ENCODE data around the gene BACH2. TPM values are rescaled to one million over a fixed set of nuclear protein-coding genes. Genes with fewer than 3 reads are reported as not detected.
A peak's percentile ranks its signal among the peaks of the same experiment; 100 is the strongest.

BACH2 gene
- total and polyA plus RNA-seq, 9 of the 15 experiments (the other 6 are each of a cell fraction or from before 2014, with no cell fraction given): 0.06 to 3.1 (median 0.59) TPM

GRCh38 chr6:90294989-90295853, 1.4 kb downstream of the BACH2 start (continued):
- TF ChIP-seq SAFB (IDR thresholded peaks at IDR 0.05; ENCODE audit: borderline replicate concordance, low read depth, low read length): 0 out of 2 replicates have a peak, but pooled peaks have one; percentile 10

- CTCF ChIA-PET (ENCODE audit: low intra/inter-chr PET ratio): no interaction called here
- H3K4me2 ChIP-seq (ENCODE audit: insufficient read depth, low read length): 0 out of 2 replicates have a peak overlapping the region, but pooled peaks have one; percentile 70
- intact Hi-C loops (cut with micrococcal nuclease): no loop called here
- TF ChIP-seq ZBTB7A (IDR thresholded peaks at IDR 0.05; ENCODE audit: borderline replicate concordance, control insufficient read depth, low read depth, low read length) (no peak), BMI1 (IDR thresholded peaks at IDR 0.05; ENCODE audit: low read length) (0 out of 2 replicates have a peak, but pooled peaks have one; percentile 20), KDM5B (IDR thresholded peaks at IDR 0.05; ENCODE audit: insufficient replicate concordance, low read depth, low read length) (no peak), ARID1B (IDR thresholded peaks at IDR 0.05) (no peak), E2F8 (IDR thresholded peaks at IDR 0.05; ENCODE audit: low read depth, partially characterized antibody) (no peak), NFIX (CRISPR knock-in tag; IDR thresholded peaks at IDR 0.05; ENCODE audit: low read depth) (no peak), ZBTB33 (CRISPR knock-in tag; IDR thresholded peaks at IDR 0.05) (0 out of 2 replicates have a peak, but pooled peaks have one; percentile 47), HDAC3 (IDR thresholded peaks at IDR 0.05; ENCODE audit: borderline replicate concordance, partially characterized antibody) (no peak), ZNF140 (CRISPR knock-in tag; IDR thresholded peaks at IDR 0.05) (no peak), ZFX (CRISPR knock-in tag; IDR thresholded peaks at IDR 0.05) (no peak)
Measured at GRCh38 chr6:90294614-90294988, 2.0 kb downstream of the BACH2 start.

More at GRCh38 chr6:90294614-90294988, 2.0 kb downstream of the BACH2 start:
- no peaks in the 10 kb centered on the region for H3K9me3 ChIP-seq (replicated peaks; ENCODE audit: control insufficient read depth, insufficient read depth, low read depth, low read length)
- no peak overlapping the region for H2AFZ ChIP-seq (ENCODE audit: low read depth, low read length)
- no peak for DNase-seq (ENCODE audit: extremely low read depth in 1 of 4, low spot score in 3 of 4)
- POLR2A ChIA-PET: no interaction called here
- 53% methylated on average over 15 of the region's 15 CpGs for WGBS (ENCODE audit: insufficient coverage, low coverage, missing lambda C conversion rate)
- H3K36me3 ChIP-seq (ENCODE audit: control insufficient read depth, insufficient read depth, low read length): no peaks in the 10 kb centered on the region
- H3K4me1 ChIP-seq (replicated peaks in 1 of 2; ENCODE audit: control insufficient read depth in 2 of 2, insufficient read depth in 2 of 2, low read length in 2 of 2): peaks cover 6 to 23% of the 10 kb centered on the region in 2 experiments; a peak in 4 of 5 replicates
- H3K27ac ChIP-seq (ENCODE audit: extremely low read depth, low read depth, low read length): no peak overlapping the region
- H3K4me3 ChIP-seq: no peak overlapping the region; the same call in 1 of the 2 replicates
- no peaks in the 10 kb centered on the region for H3K79me2 ChIP-seq (ENCODE audit: control insufficient read depth, insufficient read depth, low read length)
- no peak overlapping the region for H3K9ac ChIP-seq (ENCODE audit: insufficient read depth in 1 of 2, low read depth in 2 of 2, low read length in 2 of 2)
- in situ Hi-C loops (cut with MboI): no loop called here
- peaks cover 13 to 24% of the 10 kb centered on the region in 2 experiments; a peak in 4 of 5 replicates for H3K27me3 ChIP-seq (ENCODE audit: control insufficient read depth in 2 of 2, insufficient read depth in 2 of 2, low read length in 2 of 2)
- no peaks in the 10 kb centered on the region; the same call in 1 of the 2 replicates for H4K20me1 ChIP-seq (replicated peaks; ENCODE audit: control insufficient read depth, insufficient read depth, low read length)
- BruUV-seq (replicated peaks): no TSS peak
- no peak for ATAC-seq
- H3K9me1 ChIP-seq (ENCODE audit: control insufficient read depth, insufficient read depth, low read length): no peaks in the 10 kb centered on the region
- FAIRE-seq: peak; percentile 6

Data from K562 (cell line).